ENCODE data around the gene SLC39A9. TPM values are rescaled to one million over a fixed set of nuclear protein-coding genes. Genes with fewer than 3 reads are reported as not detected.

The SLC39A9 gene
- total RNA-seq, 2 experiments from 2014 or later = 86.5 to 91.7 TPM

DNA sequence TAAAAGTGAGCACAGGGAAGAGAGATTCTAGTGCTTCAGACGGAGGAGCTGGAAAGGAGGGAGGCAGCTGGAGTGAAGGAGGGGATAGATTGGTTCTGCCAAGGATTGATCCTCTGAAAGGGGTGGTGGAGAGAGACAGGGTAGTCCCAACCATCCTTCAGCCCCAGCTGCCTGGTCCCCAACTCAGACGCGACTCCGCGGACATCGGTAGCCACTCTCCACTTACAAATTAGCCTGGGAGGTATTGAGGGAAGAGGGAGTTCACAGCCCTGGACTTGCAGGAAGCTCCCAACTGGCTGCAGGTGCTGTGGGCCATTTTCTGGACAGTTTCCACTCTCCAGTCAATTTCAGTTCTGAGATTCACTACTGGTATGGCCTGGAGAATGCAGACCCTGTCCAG is 87.2 kb downstream of the SLC39A9 start:
- intact Hi-C loops (cut with micrococcal nuclease; ENCODE audit: unreplicated experiment) = no loop called here
- peaks cover 23% of the 10 kb centered on the region for H3K4me1 ChIP-seq (ENCODE audit: insufficient read depth, low read length, poor library complexity, severe bottlenecking)
- no peak overlapping the region for H3K4me2 ChIP-seq (ENCODE audit: low read length)
- H3K9me3 ChIP-seq (ENCODE audit: low read length) = no peaks in the 10 kb centered on the region
- H2AFZ ChIP-seq (ENCODE audit: low read length) = no peak overlapping the region
- TF ChIP-seq EZH2phosphoT487 (IDR thresholded peaks at IDR 0.05; ENCODE audit: borderline replicate concordance, low read depth, low read length) (no peak), CTCF (conservative IDR thresholded peaks at IDR 0.05; ENCODE audit: low read length) (no peak)
- no peaks in the 10 kb centered on the region for H3K79me2 ChIP-seq (ENCODE audit: insufficient read depth, low read depth, low read length)
- DNase-seq (ENCODE audit: low spot score) = no peak
- H4K20me1 ChIP-seq (ENCODE audit: insufficient read depth, low read length) = no peaks in the 10 kb centered on the region
- BruUV-seq (replicated peaks) = no TSS peak
- no peaks in the 10 kb centered on the region for H3K9me2 ChIP-seq (ENCODE audit: insufficient read depth, low read length)
- ChIA-PET POLR2A (no interaction called here), CTCF (ENCODE audit: unreplicated experiment) (no interaction called here)
- H3K36me3 ChIP-seq (ENCODE audit: insufficient read depth, low read length) = no peaks in the 10 kb centered on the region
- no peak overlapping the region for H3K27ac ChIP-seq (ENCODE audit: low read depth, low read length, poor library complexity, severe bottlenecking)
- no peak overlapping the region for H3K4me3 ChIP-seq (ENCODE audit: low read depth, low read length, poor library complexity, severe bottlenecking)

GRCh38 chr14:69487226-69487625 is 88.7 kb downstream of the SLC39A9 start:
- H3K9me3 ChIP-seq (ENCODE audit: low read length) = no peaks in the 10 kb centered on the region
- CTCF ChIA-PET (ENCODE audit: unreplicated experiment) = interaction anchor here (0.6 to 1.0 kb wide), 2 partner anchors 30 to 429 kb away, joined by 3 read pairs; no protein-coding TSS in a partner anchor
- intact Hi-C loops (cut with micrococcal nuclease; ENCODE audit: unreplicated experiment) = no loop called here

More at GRCh38 chr14:69487226-69487625, 88.7 kb downstream of the SLC39A9 start:
- no peak for DNase-seq (ENCODE audit: low spot score)
- H3K4me2 ChIP-seq (ENCODE audit: low read length) = no peak overlapping the region
- H3K79me2 ChIP-seq (ENCODE audit: insufficient read depth, low read depth, low read length) = no peaks in the 10 kb centered on the region
- no peaks in the 10 kb centered on the region for H4K20me1 ChIP-seq (ENCODE audit: insufficient read depth, low read length)
- H3K4me3 ChIP-seq (ENCODE audit: low read depth, low read length, poor library complexity, severe bottlenecking) = no peak overlapping the region
- H3K27ac ChIP-seq (ENCODE audit: low read depth, low read length, poor library complexity, severe bottlenecking) = no peak overlapping the region
- no peaks in the 10 kb centered on the region for H3K36me3 ChIP-seq (ENCODE audit: insufficient read depth, low read length)
- H3K4me1 ChIP-seq (ENCODE audit: insufficient read depth, low read length, poor library complexity, severe bottlenecking) = peaks cover 9% of the 10 kb centered on the region
- POLR2A ChIA-PET = no interaction called here
- no TSS peak for BruUV-seq (replicated peaks)
- H2AFZ ChIP-seq (ENCODE audit: low read length) = no peak overlapping the region
- no peaks in the 10 kb centered on the region for H3K9me2 ChIP-seq (ENCODE audit: insufficient read depth, low read length)
- TF ChIP-seq CTCF (conservative IDR thresholded peaks at IDR 0.05; ENCODE audit: low read length) = no peak
- no peak for TF ChIP-seq EZH2phosphoT487 (IDR thresholded peaks at IDR 0.05; ENCODE audit: borderline replicate concordance, low read depth, low read length)

Measured in OCI-LY7 (cell line).